ENCODE measurements around the gene LRRC74A.

DNA sequence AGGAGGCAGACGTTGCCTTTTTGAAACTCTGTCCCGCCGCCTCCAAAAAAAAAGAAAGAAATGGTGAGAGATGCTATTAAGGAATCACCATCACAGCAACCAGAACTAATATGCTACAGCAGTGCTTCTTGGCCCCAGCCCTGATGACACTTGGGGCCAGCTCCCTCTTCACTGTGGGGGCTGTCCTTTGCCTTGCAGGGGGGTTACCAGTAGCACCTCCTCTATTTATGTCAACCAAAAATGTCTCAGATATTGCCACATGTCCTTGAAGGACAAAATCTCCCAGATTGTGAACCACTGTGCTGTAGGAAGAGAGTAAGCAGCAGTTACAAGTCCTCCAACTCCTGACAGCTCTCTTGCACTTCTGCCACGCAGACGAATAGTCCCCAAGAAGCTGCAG lies 76.4 kb downstream of the LRRC74A start:
- TF ChIP-seq, protein P1, sequence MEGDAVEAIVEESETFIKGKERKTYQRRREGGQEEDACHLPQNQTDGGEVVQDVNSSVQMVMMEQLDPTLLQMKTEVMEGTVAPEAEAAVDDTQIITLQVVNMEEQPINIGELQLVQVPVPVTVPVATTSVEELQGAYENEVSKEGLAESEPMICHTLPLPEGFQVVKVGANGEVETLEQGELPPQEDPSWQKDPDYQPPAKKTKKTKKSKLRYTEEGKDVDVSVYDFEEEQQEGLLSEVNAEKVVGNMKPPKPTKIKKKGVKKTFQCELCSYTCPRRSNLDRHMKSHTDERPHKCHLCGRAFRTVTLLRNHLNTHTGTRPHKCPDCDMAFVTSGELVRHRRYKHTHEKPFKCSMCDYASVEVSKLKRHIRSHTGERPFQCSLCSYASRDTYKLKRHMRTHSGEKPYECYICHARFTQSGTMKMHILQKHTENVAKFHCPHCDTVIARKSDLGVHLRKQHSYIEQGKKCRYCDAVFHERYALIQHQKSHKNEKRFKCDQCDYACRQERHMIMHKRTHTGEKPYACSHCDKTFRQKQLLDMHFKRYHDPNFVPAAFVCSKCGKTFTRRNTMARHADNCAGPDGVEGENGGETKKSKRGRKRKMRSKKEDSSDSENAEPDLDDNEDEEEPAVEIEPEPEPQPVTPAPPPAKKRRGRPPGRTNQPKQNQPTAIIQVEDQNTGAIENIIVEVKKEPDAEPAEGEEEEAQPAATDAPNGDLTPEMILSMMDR (IDR thresholded peaks at IDR 0.05), result no peak
- TF ChIP-seq POLR2A (IDR thresholded peaks at IDR 0.05) (no peak), POLR2AphosphoS5 (IDR thresholded peaks at IDR 0.05) (no peak), EP300 (IDR thresholded peaks at IDR 0.05) (no peak)
